ENCODE data around the gene NTPCR.

Gene NTPCR

GRCh38 chr1:232956081-232956480 is 5.7 kb downstream of the NTPCR start:
- in situ Hi-C loops (cut with HindIII; ENCODE audit: low sequenced_read_pairs) = no loop called here

- in situ Hi-C loops (cut with HindIII; ENCODE audit: low sequenced_read_pairs) = no loop called here
Observed at GRCh38 chr1:232958067-232958466, 7.7 kb downstream of the NTPCR start.

GRCh38 chr1:232962761-232963745 is 12.6 kb downstream of the NTPCR start:
- in situ Hi-C loops (cut with HindIII; ENCODE audit: low sequenced_read_pairs) = no loop called here

GRCh38 chr1:232964601-232965000 is 14.2 kb downstream of the NTPCR start:
- in situ Hi-C loops (cut with HindIII; ENCODE audit: low sequenced_read_pairs) = no loop called here

GRCh38 chr1:232965124-232965911 is 14.9 kb downstream of the NTPCR start:
- in situ Hi-C loops (cut with HindIII; ENCODE audit: low sequenced_read_pairs) = no loop called here

- in situ Hi-C loops (cut with HindIII; ENCODE audit: low sequenced_read_pairs) = no loop called here
Observed at GRCh38 chr1:232965912-232966217, 15.5 kb downstream of the NTPCR start.

- in situ Hi-C loops (cut with HindIII; ENCODE audit: low sequenced_read_pairs) = no loop called here
Observed at GRCh38 chr1:232966663-232967062, 16.3 kb downstream of the NTPCR start.

- in situ Hi-C loops (cut with HindIII; ENCODE audit: low sequenced_read_pairs) = no loop called here
Observed at GRCh38 chr1:232968391-232968790, 18.0 kb downstream of the NTPCR start.

- in situ Hi-C loops (cut with HindIII; ENCODE audit: low sequenced_read_pairs) = no loop called here
Observed at GRCh38 chr1:232968965-232969364, 18.6 kb downstream of the NTPCR start.

GRCh38 chr1:232969799-232970198 is 19.4 kb downstream of the NTPCR start:
- in situ Hi-C loops (cut with HindIII; ENCODE audit: low sequenced_read_pairs) = no loop called here

- in situ Hi-C loops (cut with HindIII; ENCODE audit: low sequenced_read_pairs) = no loop called here
Observed at GRCh38 chr1:232970508-232970907, 20.1 kb downstream of the NTPCR start.

GRCh38 chr1:232973652-232974611 is 23.5 kb downstream of the NTPCR start:
- in situ Hi-C loops (cut with HindIII; ENCODE audit: low sequenced_read_pairs) = no loop called here

GRCh38 chr1:232974971-232975370 is 24.6 kb downstream of the NTPCR start:
- in situ Hi-C loops (cut with HindIII; ENCODE audit: low sequenced_read_pairs) = no loop called here

- in situ Hi-C loops (cut with HindIII; ENCODE audit: low sequenced_read_pairs) = no loop called here
Observed at GRCh38 chr1:232978091-232978634, 27.8 kb downstream of the NTPCR start.

GRCh38 chr1:232978815-232979214 is 28.4 kb downstream of the NTPCR start:
- in situ Hi-C loops (cut with HindIII; ENCODE audit: low sequenced_read_pairs) = no loop called here

- in situ Hi-C loops (cut with HindIII; ENCODE audit: low sequenced_read_pairs) = no loop called here
Observed at GRCh38 chr1:232979558-232979957, 29.1 kb downstream of the NTPCR start.

- in situ Hi-C loops (cut with HindIII; ENCODE audit: low sequenced_read_pairs) = no loop called here
Observed at GRCh38 chr1:232980355-232980978, 30.1 kb downstream of the NTPCR start.

GRCh38 chr1:232980986-232981560 is 30.7 kb downstream of the NTPCR start:
- in situ Hi-C loops (cut with HindIII; ENCODE audit: low sequenced_read_pairs) = no loop called here

- in situ Hi-C loops (cut with HindIII; ENCODE audit: low sequenced_read_pairs) = no loop called here
Observed at GRCh38 chr1:232982238-232982944, 32.0 kb downstream of the NTPCR start.
